BE2C (cell line): ENCODE data around the gene PTBP2. TPM values are rescaled to one million over a fixed set of nuclear protein-coding genes. Genes with fewer than 3 reads are reported as not detected.

Source experiments
- DNase-seq: peaks from one replicate; pipeline ENCODE4 v3.0.0-alpha.2; 2020
- H3K27me3 ChIP-seq: fragments of 250-450 bp; sonication (Bioruptor Pico); 2 replicates; pipeline ENCODE4 v1.5.1; 2020; ENCODE audit warnings: mild to moderate bottlenecking
- H3K36me3 ChIP-seq: fragments of 250-450 bp; sonication (Bioruptor Pico); 2 replicates; pipeline ENCODE4 v1.5.1; 2020; ENCODE audit warnings: mild to moderate bottlenecking
- H3K4me1 ChIP-seq: fragments of 250-450 bp; sonication (Bioruptor Pico); 2 replicates; pipeline ENCODE4 v1.5.1; 2020
- H3K4me3 ChIP-seq: 2 replicates; pipeline ENCODE4 v1.5.1; 2011; ENCODE audit warnings: low read depth, low read length
- H3K9me3 ChIP-seq: fragments of 250-450 bp; sonication (Bioruptor Pico); 2 replicates; pipeline ENCODE4 v1.5.1; 2020
- polyA plus RNA-seq: library from polyadenylated mRNA; unstranded; fragments of >200 nt; gene quantifications from one replicate; pipeline ENCODE4 v1.2.1, GENCODE V29; 2012; ENCODE audit warnings: low read depth, missing spikeins; ENCODE audit not compliant: insufficient read length, insufficient read depth
- TF ChIP-seq, protein P1 (sequence below): IDR thresholded peaks from 2 replicates; pipeline ENCODE4 v1.5.1; 2012; ENCODE audit warnings: mild to moderate bottlenecking, low read depth, low read length

The PTBP2 gene, protein sequence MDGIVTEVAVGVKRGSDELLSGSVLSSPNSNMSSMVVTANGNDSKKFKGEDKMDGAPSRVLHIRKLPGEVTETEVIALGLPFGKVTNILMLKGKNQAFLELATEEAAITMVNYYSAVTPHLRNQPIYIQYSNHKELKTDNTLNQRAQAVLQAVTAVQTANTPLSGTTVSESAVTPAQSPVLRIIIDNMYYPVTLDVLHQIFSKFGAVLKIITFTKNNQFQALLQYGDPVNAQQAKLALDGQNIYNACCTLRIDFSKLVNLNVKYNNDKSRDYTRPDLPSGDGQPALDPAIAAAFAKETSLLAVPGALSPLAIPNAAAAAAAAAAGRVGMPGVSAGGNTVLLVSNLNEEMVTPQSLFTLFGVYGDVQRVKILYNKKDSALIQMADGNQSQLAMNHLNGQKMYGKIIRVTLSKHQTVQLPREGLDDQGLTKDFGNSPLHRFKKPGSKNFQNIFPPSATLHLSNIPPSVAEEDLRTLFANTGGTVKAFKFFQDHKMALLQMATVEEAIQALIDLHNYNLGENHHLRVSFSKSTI
- polyA plus RNA-seq = 12.2 TPM

DNA sequence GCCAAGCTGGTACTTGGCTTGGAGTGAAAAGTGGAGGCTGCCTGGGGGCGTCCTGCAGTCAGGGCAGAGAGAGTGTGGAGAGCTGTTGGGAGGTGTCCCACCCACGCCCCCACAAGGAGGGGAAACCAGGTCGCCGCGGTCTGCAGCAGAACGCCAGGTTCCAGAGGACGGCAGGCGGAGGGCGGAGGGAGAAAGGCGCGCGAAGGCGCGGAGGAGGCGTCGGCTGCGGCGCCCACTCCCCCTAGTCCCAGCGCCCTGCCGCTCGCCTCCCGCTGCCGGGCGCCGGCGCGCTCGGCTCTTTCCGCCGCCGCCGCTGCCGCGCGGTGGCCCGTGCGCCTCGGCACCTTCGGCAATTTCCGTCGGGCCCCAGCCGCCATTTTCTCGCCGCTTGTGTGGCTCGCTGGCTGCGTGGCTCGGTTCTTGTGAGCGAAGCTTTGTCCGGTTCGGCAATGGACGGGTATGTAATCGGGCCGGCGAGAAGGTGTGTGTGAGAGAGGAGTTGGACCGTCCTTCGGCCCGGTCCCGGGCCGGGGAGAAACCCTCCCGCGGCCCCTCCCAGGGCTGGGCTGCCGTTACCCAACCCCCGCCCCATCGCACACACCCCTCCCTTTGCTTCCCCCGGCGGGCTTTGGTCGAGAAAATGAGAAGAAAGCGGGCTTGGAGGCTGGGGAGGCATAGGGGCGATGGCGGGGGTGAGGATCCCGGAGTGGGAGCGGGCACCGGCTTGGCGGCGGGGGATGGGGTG lies at the start of gene PTBP2:
PTBP2 (plus strand) TSS at position 369 of the 745 bp plus-strand sequence; CDS start at position 450, 81 bp downstream.
- Histone ChIP-seq H3K9me3 (no peaks in the 10 kb centered on the region), H3K4me3 (peak within 1 kb of the TSS; percentile 88), H3K36me3 (peaks cover 29% of the 10 kb centered on the region), H3K4me1 (peaks cover 3% of the 10 kb centered on the region), H3K27me3 (no peaks in the 10 kb centered on the region)
- TF ChIP-seq, protein P1, sequence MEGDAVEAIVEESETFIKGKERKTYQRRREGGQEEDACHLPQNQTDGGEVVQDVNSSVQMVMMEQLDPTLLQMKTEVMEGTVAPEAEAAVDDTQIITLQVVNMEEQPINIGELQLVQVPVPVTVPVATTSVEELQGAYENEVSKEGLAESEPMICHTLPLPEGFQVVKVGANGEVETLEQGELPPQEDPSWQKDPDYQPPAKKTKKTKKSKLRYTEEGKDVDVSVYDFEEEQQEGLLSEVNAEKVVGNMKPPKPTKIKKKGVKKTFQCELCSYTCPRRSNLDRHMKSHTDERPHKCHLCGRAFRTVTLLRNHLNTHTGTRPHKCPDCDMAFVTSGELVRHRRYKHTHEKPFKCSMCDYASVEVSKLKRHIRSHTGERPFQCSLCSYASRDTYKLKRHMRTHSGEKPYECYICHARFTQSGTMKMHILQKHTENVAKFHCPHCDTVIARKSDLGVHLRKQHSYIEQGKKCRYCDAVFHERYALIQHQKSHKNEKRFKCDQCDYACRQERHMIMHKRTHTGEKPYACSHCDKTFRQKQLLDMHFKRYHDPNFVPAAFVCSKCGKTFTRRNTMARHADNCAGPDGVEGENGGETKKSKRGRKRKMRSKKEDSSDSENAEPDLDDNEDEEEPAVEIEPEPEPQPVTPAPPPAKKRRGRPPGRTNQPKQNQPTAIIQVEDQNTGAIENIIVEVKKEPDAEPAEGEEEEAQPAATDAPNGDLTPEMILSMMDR = no peak
- peak; percentile 89 for DNase-seq

DNA sequence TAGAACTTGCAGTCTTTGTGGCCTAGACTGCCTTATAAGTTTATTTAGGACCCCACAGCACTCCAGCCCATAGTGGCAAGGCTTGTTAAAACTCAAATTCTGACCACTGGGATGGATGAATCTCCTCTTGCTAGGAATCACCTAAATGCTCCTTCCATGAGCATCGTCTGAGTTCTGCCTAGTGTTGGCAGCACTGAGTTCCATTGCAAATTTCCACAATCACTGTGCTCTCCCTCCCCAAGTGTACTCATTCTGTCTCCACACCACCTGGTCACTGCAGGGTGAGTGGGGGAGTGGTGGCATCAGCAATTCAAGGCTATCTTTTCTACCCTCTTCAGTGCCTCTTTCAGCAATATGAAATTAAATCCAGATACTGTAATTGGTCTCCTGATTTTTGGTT lies 46.7 kb upstream of the PTBP2 start:
- no peak overlapping the region for H3K4me3 ChIP-seq
- H3K36me3 ChIP-seq = no peaks in the 10 kb centered on the region
- no peaks in the 10 kb centered on the region for H3K27me3 ChIP-seq
- TF ChIP-seq, protein P1 = peak; percentile 30
- no peaks in the 10 kb centered on the region for H3K9me3 ChIP-seq
- H3K4me1 ChIP-seq = 0 out of 2 replicates have a peak, but pooled peaks cover 3% of the 10 kb centered on the region
- no peak for DNase-seq

DNA sequence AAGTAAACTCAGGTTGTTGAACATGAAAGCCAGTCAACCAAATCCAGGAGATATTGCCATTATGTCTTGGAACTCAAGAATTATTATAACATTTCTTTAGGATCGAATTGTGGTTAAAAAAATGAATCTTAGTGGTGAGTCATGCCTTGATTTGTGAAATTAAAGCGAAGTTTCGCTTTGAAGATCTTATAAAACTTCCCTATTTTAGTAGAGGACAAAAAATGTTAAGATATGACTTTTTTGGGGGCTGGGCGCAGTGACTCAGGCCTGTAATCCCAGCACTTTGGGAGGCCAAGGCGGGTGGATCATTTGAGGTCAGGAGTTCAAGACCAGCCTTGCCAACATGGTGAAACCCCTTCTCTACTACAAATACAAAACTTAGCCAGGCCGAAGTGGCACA lies 39.5 kb upstream of the PTBP2 start:
- TF ChIP-seq, protein P1 = no peak
- Histone ChIP-seq H3K36me3 (no peaks in the 10 kb centered on the region), H3K9me3 (no peaks in the 10 kb centered on the region), H3K4me1 (no peaks in the 10 kb centered on the region), H3K27me3 (no peaks in the 10 kb centered on the region), H3K4me3 (no peak overlapping the region)
- DNase-seq = no peak

DNA sequence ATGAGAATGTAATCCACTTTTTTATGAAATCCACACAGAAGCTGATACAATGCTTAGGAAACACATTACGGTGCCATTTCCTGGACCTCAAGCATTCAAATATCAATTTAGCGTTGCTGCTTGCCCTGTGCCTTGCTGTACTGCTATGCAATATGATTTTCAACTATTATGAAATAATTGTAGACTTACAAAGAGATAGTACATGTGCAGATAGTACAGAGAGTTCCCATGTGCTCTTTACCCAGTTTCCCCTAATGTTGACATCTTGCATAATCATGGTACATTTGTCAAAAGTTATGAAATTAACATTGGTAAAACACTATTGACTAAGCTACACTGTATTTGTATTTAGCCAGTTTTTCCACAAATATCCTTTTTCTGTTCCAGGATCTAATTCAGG lies 37.7 kb upstream of the PTBP2 start:
- Histone ChIP-seq H3K4me3 (no peak overlapping the region), H3K36me3 (no peaks in the 10 kb centered on the region), H3K27me3 (no peaks in the 10 kb centered on the region), H3K4me1 (no peaks in the 10 kb centered on the region), H3K9me3 (no peaks in the 10 kb centered on the region)
- no peak for DNase-seq
- TF ChIP-seq, protein P1 = no peak

DNA sequence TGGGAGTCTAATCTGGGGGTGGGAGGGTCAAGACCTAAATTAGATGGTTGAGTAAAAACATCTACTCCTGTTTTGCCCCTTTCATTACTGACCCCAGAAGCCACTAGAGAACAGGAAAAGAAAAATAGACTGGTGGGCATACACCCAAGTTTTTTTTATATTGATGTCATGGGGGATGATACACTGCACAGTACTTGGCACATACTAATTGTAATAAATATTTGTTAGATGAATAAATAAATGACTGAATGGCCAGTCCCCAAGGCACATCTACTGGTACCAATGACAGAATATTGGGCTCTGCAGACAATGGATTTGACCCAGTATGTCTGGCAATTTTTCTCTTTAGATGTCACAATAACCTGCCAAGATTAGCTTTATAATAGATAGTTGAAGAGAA lies 36.8 kb upstream of the PTBP2 start:
- Histone ChIP-seq H3K9me3 (no peaks in the 10 kb centered on the region), H3K4me1 (no peaks in the 10 kb centered on the region), H3K36me3 (no peaks in the 10 kb centered on the region), H3K27me3 (no peaks in the 10 kb centered on the region), H3K4me3 (no peak overlapping the region)
- no peak for DNase-seq
- TF ChIP-seq, protein P1 = no peak
